Thyroid gland (tissue), 4 donors: Measurements from ENCODE around the gene KCNJ6.

ENCODE experiments used
- CTCF ChIP-seq, 6 experiments: fragments of 200-600 bp in 3 of 6; fragments of 450-650 bp in 3 of 6; sonication (generic) in 3 of 6; IDR thresholded peaks; one replicate each; pipeline ENCODE4 v1.5.1; 2016 to 2019; ENCODE audit warnings: antibody characterized with exemption in 6 of 6, mild to moderate bottlenecking in 2 of 6, inconsistent platforms in 1 of 6, moderate library complexity in 1 of 6
- POLR2A ChIP-seq, 2 donors: fragments of 450-650 bp; IDR thresholded peaks; one replicate each; pipeline ENCODE4 v1.6.1; 2017; ENCODE audit warnings: antibody characterized with exemption in 2 of 2, mild to moderate bottlenecking in 2 of 2, moderate library complexity in 1 of 2

GRCh38 chr21:37566790-37567615 is 349.3 kb downstream of the KCNJ6 start:
- TF ChIP-seq POLR2A (IDR thresholded peaks at IDR 0.05) (no peak), CTCF (IDR thresholded peaks at IDR 0.05) (no peak)
